ENCODE results near the gene SFT2D3.

DNA sequence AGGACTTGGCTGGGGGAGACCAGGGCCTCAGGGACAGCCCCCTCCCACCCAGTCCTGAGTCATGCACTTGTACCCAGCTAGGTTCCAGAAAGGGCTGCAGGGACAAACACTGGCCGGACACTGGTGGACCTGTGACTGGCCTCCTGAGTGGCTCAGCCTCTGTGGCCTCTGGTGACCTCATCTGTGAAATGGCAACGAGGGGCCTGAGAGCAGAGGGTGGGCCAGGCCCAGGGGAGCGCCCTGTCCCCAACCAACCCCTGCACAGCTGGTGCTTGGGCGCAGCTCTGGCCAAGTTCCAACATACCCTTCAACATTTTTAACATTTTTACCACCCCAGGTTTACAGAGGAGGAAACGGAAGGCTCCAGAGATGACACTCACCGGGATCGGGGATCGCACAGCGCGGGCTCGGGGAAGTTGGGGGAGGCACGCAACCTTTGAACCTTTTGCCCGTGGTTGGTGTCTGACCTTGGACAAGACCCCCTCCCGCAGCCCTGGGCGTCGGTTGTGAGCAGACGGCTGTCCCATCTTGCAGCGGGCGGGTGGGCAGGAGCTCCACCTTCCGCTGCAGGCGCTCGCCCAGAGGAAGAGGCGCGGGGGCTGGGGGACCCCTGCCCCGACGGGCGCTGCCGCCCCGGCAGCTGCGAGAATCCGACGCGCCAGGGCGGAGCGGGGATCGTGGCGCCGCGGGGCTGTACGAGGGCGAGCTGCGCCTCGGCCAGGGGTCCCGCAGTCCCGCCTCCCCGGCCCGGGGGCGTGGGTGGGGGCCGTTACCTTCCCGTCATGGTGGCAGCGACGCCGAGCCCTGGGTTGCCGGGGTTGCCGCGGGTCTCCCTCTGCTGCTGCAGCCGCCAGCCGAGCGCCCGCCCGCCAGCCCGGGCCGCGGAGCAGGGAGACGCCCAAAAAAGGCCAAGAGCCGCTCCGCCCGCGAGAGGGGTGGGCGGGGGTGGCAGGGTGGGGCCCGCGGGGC, 26.8 kb upstream of the SFT2D3 start:
- TF ChIP-seq, protein P1, sequence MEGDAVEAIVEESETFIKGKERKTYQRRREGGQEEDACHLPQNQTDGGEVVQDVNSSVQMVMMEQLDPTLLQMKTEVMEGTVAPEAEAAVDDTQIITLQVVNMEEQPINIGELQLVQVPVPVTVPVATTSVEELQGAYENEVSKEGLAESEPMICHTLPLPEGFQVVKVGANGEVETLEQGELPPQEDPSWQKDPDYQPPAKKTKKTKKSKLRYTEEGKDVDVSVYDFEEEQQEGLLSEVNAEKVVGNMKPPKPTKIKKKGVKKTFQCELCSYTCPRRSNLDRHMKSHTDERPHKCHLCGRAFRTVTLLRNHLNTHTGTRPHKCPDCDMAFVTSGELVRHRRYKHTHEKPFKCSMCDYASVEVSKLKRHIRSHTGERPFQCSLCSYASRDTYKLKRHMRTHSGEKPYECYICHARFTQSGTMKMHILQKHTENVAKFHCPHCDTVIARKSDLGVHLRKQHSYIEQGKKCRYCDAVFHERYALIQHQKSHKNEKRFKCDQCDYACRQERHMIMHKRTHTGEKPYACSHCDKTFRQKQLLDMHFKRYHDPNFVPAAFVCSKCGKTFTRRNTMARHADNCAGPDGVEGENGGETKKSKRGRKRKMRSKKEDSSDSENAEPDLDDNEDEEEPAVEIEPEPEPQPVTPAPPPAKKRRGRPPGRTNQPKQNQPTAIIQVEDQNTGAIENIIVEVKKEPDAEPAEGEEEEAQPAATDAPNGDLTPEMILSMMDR (IDR thresholded peaks at IDR 0.05; ENCODE audit: borderline replicate concordance, extremely low read depth, low read length, poor library complexity, severe bottlenecking), result no peak
- TF ChIP-seq EZH2 (IDR thresholded peaks at IDR 0.05; ENCODE audit: borderline replicate concordance, low read depth, low read length, severe bottlenecking), result no peak

Measured in DND-41 (cell line).